Epithelial cell of esophagus (primary cell): Measurements from ENCODE around the gene B3GALT5.
"Not testable (repeated sequence)": the region's sequence is repeated elsewhere in the genome, so short reads cannot be mapped to it uniquely, and the experiment has no call there.

Experiments used
- DNase-seq: peaks from one replicate; pipeline ENCODE4 v3.0.0; 2010; ENCODE audit warnings: low read depth
- H3K4me3 ChIP-seq: 2 replicates; pipeline ENCODE4 v1.5.1; 2011; ENCODE audit warnings: mild to moderate bottlenecking, low read length, control low read depth
- TF ChIP-seq, protein P1 (sequence below): IDR thresholded peaks from 2 replicates; pipeline ENCODE4 v1.5.1; 2011; ENCODE audit warnings: low read depth, mild to moderate bottlenecking, low read length, control low read depth, inconsistent platforms; ENCODE audit not compliant: insufficient read depth; ENCODE audit errors: missing control alignments

B3GALT5 gene

DNA sequence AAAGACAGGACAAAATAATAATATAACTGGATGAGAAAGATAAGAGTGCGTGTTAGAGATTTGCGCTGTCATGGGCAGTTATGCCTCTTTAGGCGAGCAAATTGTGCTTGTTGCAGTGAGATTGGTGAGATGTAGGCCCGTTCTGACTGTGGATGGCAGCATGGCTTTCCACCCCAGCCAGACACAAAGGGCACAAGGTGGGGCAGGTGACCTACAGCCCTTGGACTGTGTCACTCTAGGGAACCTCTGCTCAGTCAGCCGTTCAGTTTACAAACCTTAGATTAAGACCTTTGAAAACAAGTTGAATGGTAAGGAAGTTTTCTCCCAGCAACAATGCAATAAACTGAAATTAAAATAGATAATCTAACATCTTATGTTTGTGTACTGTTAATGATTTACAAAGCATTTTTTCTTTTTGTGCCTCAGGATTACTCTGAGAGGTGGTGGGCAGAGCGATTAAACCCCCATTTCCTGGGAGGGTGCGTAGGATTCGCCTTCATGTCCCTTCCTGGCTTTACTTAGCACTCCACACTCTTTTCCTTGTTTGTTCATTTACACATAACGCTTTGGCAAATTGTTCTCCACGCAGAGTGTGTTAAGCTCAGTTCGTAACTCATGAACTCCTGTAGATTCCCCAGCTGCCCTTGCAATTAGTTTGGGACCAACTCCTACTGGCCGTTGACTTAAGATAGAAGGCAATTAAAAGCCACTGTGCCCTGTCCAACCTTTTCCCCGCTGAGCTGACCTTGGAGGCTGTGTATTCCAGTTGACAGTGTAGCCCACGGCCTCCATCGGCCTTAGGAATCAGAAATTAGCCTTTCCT lies 74.1 kb downstream of the B3GALT5 start:
- H3K4me3 ChIP-seq, result no peak overlapping the region
- TF ChIP-seq, protein P1, sequence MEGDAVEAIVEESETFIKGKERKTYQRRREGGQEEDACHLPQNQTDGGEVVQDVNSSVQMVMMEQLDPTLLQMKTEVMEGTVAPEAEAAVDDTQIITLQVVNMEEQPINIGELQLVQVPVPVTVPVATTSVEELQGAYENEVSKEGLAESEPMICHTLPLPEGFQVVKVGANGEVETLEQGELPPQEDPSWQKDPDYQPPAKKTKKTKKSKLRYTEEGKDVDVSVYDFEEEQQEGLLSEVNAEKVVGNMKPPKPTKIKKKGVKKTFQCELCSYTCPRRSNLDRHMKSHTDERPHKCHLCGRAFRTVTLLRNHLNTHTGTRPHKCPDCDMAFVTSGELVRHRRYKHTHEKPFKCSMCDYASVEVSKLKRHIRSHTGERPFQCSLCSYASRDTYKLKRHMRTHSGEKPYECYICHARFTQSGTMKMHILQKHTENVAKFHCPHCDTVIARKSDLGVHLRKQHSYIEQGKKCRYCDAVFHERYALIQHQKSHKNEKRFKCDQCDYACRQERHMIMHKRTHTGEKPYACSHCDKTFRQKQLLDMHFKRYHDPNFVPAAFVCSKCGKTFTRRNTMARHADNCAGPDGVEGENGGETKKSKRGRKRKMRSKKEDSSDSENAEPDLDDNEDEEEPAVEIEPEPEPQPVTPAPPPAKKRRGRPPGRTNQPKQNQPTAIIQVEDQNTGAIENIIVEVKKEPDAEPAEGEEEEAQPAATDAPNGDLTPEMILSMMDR, result no peak
- DNase-seq, result no peak

DNA sequence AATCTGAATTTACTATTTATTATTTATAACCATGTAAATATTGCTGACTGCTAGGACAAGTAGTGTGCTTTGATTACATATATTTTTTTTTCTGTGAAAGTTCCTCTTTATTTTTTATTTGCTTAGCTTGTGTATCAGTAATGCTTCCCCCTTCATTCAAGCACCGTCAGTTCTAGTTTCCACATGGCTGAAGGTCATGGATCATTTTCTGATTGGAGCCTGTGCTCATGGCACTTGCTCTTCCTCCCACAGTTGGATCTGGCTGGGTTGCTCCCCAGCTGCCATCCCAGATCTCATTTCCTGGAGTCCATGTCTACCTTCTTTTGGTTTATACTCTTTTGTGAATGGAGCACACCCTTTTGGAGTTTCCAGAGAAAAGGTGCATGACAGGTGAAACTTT lies 75.3 kb downstream of the B3GALT5 start:
- no peak for DNase-seq
- no peak overlapping the region for H3K4me3 ChIP-seq
- TF ChIP-seq, protein P1, result no peak

DNA sequence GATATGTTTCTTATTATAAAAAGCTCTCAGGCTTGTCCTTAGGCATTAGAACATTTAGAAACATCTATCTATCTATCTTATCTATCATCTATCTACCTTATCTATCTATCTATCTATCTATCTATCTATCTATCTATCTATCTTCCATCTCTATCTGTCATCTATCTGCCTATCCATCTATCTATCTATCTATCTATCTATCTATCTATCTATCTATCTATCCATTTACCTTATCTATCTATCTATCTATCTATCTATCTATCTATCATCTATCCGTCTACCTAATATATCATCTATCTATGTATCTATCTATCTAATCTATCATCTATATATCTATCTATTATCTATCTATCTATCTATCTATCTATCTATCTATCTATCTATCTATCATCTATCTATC lies 77.1 kb downstream of the B3GALT5 start:
- DNase-seq, H3K4me3 ChIP-seq: not testable (repeated sequence)

DNA sequence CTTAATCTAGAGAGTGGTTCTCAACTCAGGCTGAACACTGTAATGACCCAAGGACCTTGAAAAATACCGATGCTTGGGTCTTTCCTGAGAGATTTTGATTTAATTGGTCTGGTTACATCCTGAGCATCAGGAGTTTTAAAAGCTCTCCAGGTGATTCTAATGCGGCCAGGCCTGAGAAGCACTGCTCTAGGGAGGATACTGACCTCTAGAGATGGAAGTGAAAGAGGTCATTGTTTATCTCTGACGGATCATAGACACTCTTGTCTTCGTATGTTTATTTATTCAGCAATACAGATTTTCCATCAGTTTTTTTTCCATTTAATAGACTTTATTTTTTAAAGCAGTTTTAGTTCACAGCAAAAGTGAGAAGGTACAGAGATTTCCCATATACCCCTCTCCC lies 77.7 kb downstream of the B3GALT5 start:
- TF ChIP-seq, protein P1, result no peak
- no peak for DNase-seq
- H3K4me3 ChIP-seq, result no peak overlapping the region

DNA sequence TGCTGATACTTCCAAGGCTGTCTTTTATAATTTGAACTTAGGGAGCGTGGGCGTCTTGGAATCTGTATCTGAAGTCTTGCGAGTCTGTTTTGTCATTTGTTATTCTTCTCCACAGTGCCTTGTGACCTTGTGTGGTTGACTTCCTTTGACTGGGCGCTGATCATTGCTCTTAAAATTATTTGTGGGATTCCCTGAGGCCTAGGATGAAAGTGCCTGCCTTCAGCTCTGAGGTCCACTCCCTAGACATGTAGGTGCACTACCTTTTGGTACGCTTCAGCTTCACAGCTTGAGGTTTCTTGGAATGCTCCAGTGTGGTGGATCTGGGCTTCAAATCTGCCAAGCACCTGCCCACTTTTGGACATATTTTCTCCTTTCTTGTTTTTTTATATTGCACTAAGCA lies 82.0 kb downstream of the B3GALT5 start:
- H3K4me3 ChIP-seq, result no peak overlapping the region
- DNase-seq, result no peak
- TF ChIP-seq, protein P1, result no peak

DNA sequence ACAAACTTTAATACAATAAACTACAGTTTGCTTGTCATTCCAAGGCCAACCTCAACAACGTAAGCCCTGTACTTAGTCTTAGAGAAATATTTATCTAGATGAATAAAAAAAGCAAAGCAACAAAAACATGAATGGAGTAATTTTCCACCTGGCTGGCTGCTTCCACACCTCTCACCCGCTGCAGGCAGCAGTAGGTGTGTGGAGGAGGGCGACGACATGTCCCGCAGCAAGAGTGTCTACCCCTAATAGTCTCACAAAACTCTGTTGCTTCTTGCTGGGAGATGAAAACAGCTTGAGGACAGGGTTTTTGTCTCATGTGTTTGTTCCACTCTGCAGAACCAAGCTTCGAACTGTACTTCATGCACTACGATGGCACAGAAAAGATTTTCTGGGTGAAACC lies 83.5 kb downstream of the B3GALT5 start:
- TF ChIP-seq, protein P1, result no peak
- no peak overlapping the region for H3K4me3 ChIP-seq
- no peak for DNase-seq

DNA sequence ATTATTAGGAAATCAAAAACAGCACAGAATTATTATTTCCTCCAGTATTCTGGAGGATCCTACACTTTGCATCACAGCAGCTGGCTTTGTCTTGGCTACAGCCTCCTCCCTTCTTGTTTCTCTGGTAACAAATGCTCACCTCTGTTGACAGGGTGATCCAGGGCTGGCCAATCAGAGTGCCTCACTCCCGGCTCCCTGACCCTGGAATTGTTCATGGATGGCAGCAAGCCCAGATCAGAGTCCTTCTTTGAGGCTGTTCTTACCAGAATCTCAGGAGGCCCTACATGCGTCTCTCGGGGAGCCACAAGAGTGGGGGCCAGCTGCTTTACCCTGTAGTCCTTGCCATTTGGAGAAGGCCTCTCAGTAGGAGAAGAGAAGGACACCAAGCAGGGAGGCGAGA lies 83.9 kb downstream of the B3GALT5 start:
- no peak overlapping the region for H3K4me3 ChIP-seq
- no peak for DNase-seq
- TF ChIP-seq, protein P1, result no peak

DNA sequence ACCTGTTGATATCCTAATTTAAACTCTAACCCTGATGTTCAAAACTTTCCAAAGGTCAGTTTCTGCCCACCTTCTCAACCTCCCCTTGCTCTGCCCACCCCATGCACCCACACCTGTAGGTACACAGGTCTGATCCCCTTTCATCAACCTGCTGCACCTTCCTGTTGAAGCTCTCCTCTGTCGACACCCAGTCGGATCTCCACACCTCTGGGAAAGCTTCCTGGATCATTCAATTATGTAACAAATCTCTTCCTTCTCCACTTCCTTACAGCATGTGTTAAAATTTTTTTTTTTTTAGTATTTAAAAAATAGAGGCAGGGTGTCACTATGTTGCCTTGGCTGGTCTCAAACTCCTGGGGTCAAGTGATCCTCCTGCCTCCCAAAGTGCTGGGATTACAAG lies 87.6 kb downstream of the B3GALT5 start:
- TF ChIP-seq, protein P1, result no peak
- no peak for DNase-seq
- H3K4me3 ChIP-seq, result no peak overlapping the region
